ENCODE measurements around the gene CLSTN2.

The CLSTN2 gene

DNA sequence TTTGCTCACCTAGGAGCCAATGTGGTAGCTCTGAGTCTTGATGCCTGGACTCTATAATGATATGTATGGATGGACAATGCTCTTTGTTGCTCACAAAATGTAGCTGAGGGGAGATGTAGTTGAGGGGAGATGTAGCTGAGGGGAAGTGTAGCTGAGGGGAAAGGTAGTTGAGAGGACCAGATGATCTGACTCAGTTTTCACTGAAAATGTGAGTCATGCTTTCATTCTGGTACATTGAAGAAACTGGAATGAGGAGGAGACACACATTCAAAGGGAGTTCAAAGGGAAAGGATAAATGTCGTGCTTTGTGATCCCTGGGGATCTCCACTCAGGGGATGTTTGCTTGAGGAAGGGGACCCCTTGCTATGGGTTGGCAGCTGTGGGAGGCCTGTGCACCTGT is 440.0 kb downstream of the CLSTN2 start:
- no peak overlapping the region for H3K27ac ChIP-seq (ENCODE audit: insufficient read depth, low read length, poor library complexity, severe bottlenecking)
- H3K9me3 ChIP-seq (ENCODE audit: control insufficient read depth, low read length): no peaks in the 10 kb centered on the region
- no peaks in the 10 kb centered on the region for H3K4me1 ChIP-seq (ENCODE audit: control insufficient read depth, insufficient read depth, low read length, poor library complexity, severe bottlenecking)
- no peak overlapping the region for H3K4me3 ChIP-seq (ENCODE audit: insufficient read depth, low read depth, low read length, poor library complexity, severe bottlenecking)
- DNase-seq: no peak
- H3K27me3 ChIP-seq (replicated peaks; ENCODE audit: control insufficient read depth, insufficient read depth, low read length, poor library complexity, severe bottlenecking): no peaks in the 10 kb centered on the region
- H3K36me3 ChIP-seq (ENCODE audit: control insufficient read depth, insufficient read depth, low read length): no peaks in the 10 kb centered on the region

DNA sequence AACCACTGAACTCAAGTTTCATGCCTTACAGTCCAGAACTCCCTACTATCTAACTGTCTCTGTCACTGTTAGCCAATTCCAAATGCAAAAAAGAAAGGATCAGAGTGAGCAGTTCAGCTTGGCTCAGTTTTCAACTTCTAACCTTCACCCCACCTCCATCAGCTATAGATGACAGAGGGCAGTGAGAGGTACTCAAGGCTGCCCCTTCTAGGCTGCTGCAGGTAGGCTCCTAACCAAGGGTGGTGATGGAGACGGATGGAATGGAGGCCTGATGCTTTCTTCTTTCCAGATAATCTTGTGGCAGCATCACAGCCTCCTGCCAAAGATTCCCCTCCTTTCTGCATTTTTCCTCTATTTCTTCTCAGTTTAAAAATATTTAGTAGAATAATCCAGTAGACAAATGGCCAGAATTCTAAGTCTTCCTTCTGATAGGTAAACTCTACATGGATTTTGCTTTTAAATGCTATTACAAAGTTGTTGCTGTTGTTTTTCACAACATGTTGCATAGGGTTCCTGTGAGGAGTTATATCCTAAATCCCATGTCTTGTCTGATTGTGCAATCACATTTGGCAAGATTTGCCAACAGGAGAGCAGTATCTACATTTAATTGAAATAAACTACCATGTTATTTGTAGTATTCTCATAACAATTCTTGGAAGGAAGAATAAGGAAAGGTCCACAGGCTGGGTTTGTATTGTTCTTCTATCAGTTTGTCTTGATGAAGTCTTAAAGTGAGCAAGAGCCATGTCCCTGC is 441.3 kb downstream of the CLSTN2 start:
- Histone ChIP-seq H3K27ac (ENCODE audit: insufficient read depth, low read length, poor library complexity, severe bottlenecking) (no peak overlapping the region), H3K9me3 (ENCODE audit: control insufficient read depth, low read length) (no peaks in the 10 kb centered on the region), H3K4me3 (ENCODE audit: insufficient read depth, low read depth, low read length, poor library complexity, severe bottlenecking) (no peak overlapping the region), H3K4me1 (ENCODE audit: control insufficient read depth, insufficient read depth, low read length, poor library complexity, severe bottlenecking) (no peaks in the 10 kb centered on the region), H3K36me3 (ENCODE audit: control insufficient read depth, insufficient read depth, low read length) (no peaks in the 10 kb centered on the region), H3K27me3 (replicated peaks; ENCODE audit: control insufficient read depth, insufficient read depth, low read length, poor library complexity, severe bottlenecking) (no peaks in the 10 kb centered on the region)
- DNase-seq: no peak

DNA sequence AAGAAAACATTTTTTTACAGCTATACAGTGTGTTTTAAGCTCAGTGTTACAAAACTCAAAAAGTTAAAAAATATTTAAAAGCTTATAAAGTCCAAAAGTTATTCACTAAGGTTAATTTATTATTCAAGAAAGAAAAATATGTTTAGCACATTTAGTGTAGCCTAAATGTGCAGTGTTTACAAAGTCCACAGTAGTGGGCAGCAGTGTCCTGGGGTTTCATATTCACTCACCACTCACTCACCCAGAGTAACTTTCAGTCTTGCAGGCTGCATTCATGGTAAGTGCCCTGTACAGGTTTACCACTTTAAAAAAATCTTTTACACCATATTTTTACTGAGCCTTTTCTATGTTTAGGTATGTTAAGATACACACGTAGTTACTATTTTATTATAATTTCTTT is 442.7 kb downstream of the CLSTN2 start:
- H3K9me3 ChIP-seq (ENCODE audit: control insufficient read depth, low read length): no peaks in the 10 kb centered on the region
- no peak overlapping the region for H3K27ac ChIP-seq (ENCODE audit: insufficient read depth, low read length, poor library complexity, severe bottlenecking)
- no peaks in the 10 kb centered on the region for H3K27me3 ChIP-seq (replicated peaks; ENCODE audit: control insufficient read depth, insufficient read depth, low read length, poor library complexity, severe bottlenecking)
- DNase-seq: no peak
- no peaks in the 10 kb centered on the region for H3K4me1 ChIP-seq (ENCODE audit: control insufficient read depth, insufficient read depth, low read length, poor library complexity, severe bottlenecking)
- no peak overlapping the region for H3K4me3 ChIP-seq (ENCODE audit: insufficient read depth, low read depth, low read length, poor library complexity, severe bottlenecking)
- H3K36me3 ChIP-seq (ENCODE audit: control insufficient read depth, insufficient read depth, low read length): no peaks in the 10 kb centered on the region

DNA sequence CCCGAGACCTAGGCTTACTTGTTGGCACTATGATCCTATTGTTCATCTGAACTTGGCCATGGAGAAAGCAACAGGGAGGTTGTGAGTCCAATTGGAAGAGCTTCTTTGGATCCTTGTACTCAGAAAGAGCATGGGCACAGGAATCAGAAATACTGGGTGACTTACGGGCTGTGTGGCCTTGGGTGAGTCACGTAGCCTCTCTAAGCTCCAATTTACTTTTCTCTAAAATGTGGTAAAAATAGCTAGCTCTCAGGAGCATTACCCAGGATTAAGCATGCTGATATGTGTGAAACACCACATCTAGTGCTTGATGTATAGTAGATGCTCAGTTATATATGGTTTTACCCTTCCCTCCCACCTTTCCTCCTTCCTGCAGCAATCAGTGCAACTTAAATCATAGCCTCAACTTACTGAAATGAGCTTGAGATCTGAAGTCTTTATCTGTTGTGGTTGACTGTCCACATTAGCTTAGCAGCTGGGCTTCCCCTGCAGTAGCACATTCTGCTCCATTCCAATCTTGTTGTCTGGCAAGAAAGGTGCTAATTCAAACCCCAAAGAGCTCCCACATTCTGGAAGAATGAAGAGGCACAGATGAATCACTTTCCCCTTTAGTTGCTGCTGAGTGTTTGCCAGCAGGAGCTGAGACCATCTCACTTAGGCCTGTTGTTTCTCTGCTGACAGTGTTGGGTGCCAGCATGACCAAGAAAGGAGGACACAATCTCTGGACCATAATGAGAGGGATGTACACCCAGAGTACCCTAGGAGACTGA is 443.8 kb downstream of the CLSTN2 start:
- Histone ChIP-seq H3K4me3 (ENCODE audit: insufficient read depth, low read depth, low read length, poor library complexity, severe bottlenecking) (no peak overlapping the region), H3K9me3 (ENCODE audit: control insufficient read depth, low read length) (no peaks in the 10 kb centered on the region), H3K27ac (ENCODE audit: insufficient read depth, low read length, poor library complexity, severe bottlenecking) (no peak overlapping the region), H3K4me1 (ENCODE audit: control insufficient read depth, insufficient read depth, low read length, poor library complexity, severe bottlenecking) (no peaks in the 10 kb centered on the region), H3K27me3 (replicated peaks; ENCODE audit: control insufficient read depth, insufficient read depth, low read length, poor library complexity, severe bottlenecking) (no peaks in the 10 kb centered on the region), H3K36me3 (ENCODE audit: control insufficient read depth, insufficient read depth, low read length) (no peaks in the 10 kb centered on the region)
- DNase-seq: no peak

DNA sequence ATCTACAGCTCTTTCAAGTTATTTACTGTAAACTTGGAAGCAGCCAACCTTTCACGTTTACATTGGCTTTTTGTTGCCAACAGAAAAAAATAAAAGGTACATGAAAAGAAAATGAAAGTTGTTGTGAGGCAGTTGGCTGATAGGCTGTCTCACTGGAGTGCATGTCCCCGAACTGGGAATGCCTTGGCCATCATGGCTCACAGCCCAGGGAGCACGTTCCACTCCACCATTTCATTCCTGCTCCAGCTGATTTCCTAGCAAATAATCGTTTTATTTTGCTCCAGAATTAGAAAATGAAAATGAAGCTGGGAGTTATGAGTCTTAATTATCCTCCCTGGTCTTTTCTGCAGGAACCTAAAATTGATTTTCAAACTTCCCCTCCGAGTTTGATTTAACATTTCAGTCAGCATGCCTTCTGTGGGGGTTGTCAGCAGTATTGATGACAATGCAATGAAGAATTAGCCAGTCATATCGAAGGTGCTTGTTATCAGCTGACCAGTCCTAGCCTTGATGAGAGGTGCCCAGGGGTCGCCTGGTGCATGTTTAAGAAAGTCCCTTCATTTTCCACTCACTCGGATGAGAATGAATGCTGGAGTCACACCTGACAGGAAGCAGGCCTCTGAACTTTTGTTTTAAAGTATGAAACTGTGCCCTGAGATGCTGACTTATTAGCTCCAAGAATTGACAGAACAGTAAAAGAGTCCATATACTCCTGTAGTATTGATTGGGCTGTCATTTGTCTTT is 449.2 kb downstream of the CLSTN2 start:
- Histone ChIP-seq H3K4me1 (ENCODE audit: control insufficient read depth, insufficient read depth, low read length, poor library complexity, severe bottlenecking) (no peaks in the 10 kb centered on the region), H3K36me3 (ENCODE audit: control insufficient read depth, insufficient read depth, low read length) (no peaks in the 10 kb centered on the region), H3K4me3 (ENCODE audit: insufficient read depth, low read depth, low read length, poor library complexity, severe bottlenecking) (no peak overlapping the region), H3K9me3 (ENCODE audit: control insufficient read depth, low read length) (no peaks in the 10 kb centered on the region), H3K27ac (ENCODE audit: insufficient read depth, low read length, poor library complexity, severe bottlenecking) (no peak overlapping the region), H3K27me3 (replicated peaks; ENCODE audit: control insufficient read depth, insufficient read depth, low read length, poor library complexity, severe bottlenecking) (no peaks in the 10 kb centered on the region)
- no peak for DNase-seq

DNA sequence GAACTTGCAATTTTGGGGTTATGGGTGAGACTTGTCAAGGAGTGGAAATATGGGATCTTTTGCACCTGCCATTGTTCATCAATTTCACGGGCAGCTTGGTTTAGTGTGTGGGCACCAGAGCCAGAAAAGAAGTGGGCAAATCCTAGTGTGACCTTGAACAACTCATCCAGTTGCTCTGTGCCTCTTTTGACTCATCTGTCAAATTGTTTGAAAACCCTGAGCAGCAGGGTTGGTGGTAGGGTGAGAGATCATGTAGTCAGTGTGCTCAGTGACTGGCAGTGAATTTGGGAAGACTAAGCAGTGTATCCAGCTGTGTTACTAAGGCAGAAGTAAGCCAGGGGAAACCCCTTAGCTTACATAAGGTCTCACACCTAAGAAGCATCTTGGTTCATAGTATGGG is 449.9 kb downstream of the CLSTN2 start:
- no peak overlapping the region for H3K4me3 ChIP-seq (ENCODE audit: insufficient read depth, low read depth, low read length, poor library complexity, severe bottlenecking)
- H3K9me3 ChIP-seq (ENCODE audit: control insufficient read depth, low read length): no peaks in the 10 kb centered on the region
- no peaks in the 10 kb centered on the region for H3K4me1 ChIP-seq (ENCODE audit: control insufficient read depth, insufficient read depth, low read length, poor library complexity, severe bottlenecking)
- no peak overlapping the region for H3K27ac ChIP-seq (ENCODE audit: insufficient read depth, low read length, poor library complexity, severe bottlenecking)
- DNase-seq: no peak
- no peaks in the 10 kb centered on the region for H3K36me3 ChIP-seq (ENCODE audit: control insufficient read depth, insufficient read depth, low read length)
- no peaks in the 10 kb centered on the region for H3K27me3 ChIP-seq (replicated peaks; ENCODE audit: control insufficient read depth, insufficient read depth, low read length, poor library complexity, severe bottlenecking)

DNA sequence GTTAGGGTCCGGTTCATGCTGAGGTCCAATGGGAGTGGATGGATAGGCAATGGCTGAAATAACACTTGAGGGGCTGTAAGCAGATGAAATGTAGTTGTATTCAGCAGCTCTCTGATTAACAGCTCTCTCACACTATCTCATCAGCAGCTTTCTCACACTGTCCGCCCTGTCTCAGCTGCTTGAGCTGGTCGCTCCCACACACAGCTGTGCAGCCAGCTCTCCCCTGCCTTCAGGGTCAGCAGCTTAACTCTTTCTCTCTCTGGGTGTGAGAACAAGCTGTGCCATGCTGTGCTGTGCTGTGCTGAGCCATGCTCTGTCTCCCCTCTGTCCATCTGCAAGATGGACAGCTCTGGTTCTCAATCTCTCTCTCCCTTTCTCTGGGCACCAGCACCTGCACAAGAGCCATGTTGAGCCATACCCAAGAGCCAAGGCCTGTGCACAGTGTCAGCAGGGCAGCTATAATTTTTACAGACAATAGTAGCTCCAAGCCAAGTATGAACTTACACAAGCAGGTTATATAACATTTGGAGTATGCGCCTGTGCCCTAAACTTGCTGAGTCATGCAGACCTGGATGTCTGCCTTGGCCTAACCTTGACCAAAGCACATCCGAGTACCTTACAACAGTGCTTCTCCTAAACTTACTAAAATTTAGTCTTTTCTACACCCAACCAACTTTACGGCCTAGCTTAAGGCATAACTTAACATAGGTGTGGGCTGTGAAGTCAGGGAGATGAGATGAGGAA is 451.5 kb downstream of the CLSTN2 start:
- no peak overlapping the region for H3K4me3 ChIP-seq (ENCODE audit: insufficient read depth, low read depth, low read length, poor library complexity, severe bottlenecking)
- H3K27ac ChIP-seq (ENCODE audit: insufficient read depth, low read length, poor library complexity, severe bottlenecking): no peak overlapping the region
- H3K9me3 ChIP-seq (ENCODE audit: control insufficient read depth, low read length): no peaks in the 10 kb centered on the region
- no peaks in the 10 kb centered on the region for H3K36me3 ChIP-seq (ENCODE audit: control insufficient read depth, insufficient read depth, low read length)
- H3K27me3 ChIP-seq (replicated peaks; ENCODE audit: control insufficient read depth, insufficient read depth, low read length, poor library complexity, severe bottlenecking): no peaks in the 10 kb centered on the region
- no peak for DNase-seq
- no peaks in the 10 kb centered on the region for H3K4me1 ChIP-seq (ENCODE audit: control insufficient read depth, insufficient read depth, low read length, poor library complexity, severe bottlenecking)

DNA sequence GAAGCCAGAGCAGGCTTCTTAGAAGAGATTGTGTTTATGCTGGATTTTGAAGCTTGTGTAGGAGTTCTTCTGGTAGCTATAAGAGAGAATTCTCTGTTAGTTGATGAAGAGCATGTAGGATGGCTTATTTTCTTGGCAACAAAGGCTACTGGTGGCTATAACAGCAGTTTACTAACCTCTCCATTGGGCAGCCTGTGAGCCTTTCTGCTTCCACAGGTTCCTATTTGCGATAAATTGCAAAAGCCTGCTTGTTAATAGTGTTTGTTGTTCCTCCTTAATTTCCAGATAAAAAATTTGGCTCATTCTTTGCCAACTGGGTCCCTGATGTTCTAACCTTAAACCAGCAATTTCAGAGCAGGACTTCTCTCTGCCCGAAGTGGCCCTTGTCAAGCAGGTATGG is 452.3 kb downstream of the CLSTN2 start:
- no peak overlapping the region for H3K4me3 ChIP-seq (ENCODE audit: insufficient read depth, low read depth, low read length, poor library complexity, severe bottlenecking)
- no peaks in the 10 kb centered on the region for H3K9me3 ChIP-seq (ENCODE audit: control insufficient read depth, low read length)
- DNase-seq: no peak
- H3K36me3 ChIP-seq (ENCODE audit: control insufficient read depth, insufficient read depth, low read length): no peaks in the 10 kb centered on the region
- no peaks in the 10 kb centered on the region for H3K27me3 ChIP-seq (replicated peaks; ENCODE audit: control insufficient read depth, insufficient read depth, low read length, poor library complexity, severe bottlenecking)
- H3K4me1 ChIP-seq (ENCODE audit: control insufficient read depth, insufficient read depth, low read length, poor library complexity, severe bottlenecking): no peaks in the 10 kb centered on the region
- no peak overlapping the region for H3K27ac ChIP-seq (ENCODE audit: insufficient read depth, low read length, poor library complexity, severe bottlenecking)

DNA sequence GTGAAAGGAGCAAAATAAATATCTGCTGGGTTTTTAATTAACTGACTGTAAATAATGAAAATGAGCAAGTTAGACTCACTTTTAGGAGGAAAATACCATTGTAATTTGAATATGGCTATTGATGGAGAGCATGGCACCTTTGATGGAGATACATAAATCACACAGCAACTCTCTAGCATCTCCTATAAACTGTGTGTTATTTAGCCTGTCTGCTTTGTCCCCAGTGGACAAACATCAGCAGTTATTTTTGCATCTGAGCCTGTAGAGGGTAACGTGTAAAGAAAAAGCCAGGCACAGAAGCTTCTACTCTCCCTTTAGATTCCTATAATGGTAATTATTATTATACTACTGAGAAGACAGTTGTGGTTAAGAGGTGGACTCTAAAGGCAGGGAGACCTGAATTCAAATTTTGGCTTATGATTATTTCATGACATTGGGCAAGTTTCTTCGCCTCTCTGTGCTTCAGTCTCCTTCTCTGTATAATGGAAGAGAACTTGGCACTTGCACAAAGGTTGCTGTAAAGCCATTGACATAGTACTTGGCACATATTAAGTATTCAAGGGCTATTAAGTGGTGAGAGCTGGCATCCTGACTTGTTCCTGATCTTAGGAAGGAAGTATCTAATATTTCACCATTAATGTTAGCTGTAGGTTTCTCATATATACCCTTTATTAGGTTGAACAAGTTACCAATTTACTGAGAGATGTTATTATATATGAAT is 453.4 kb downstream of the CLSTN2 start:
- Histone ChIP-seq H3K27me3 (replicated peaks; ENCODE audit: control insufficient read depth, insufficient read depth, low read length, poor library complexity, severe bottlenecking) (no peaks in the 10 kb centered on the region), H3K36me3 (ENCODE audit: control insufficient read depth, insufficient read depth, low read length) (no peaks in the 10 kb centered on the region), H3K4me3 (ENCODE audit: insufficient read depth, low read depth, low read length, poor library complexity, severe bottlenecking) (no peak overlapping the region), H3K9me3 (ENCODE audit: control insufficient read depth, low read length) (no peaks in the 10 kb centered on the region), H3K4me1 (ENCODE audit: control insufficient read depth, insufficient read depth, low read length, poor library complexity, severe bottlenecking) (no peaks in the 10 kb centered on the region), H3K27ac (ENCODE audit: insufficient read depth, low read length, poor library complexity, severe bottlenecking) (no peak overlapping the region)
- no peak for DNase-seq
